Measurements from ENCODE around the gene OSER1. TPM values are rescaled to one million over a fixed set of nuclear protein-coding genes. Genes with fewer than 3 reads are reported as not detected.

The OSER1 gene
- polyA plus RNA-seq, 3 donors = 42.3 to 89.1 (median 45.1) TPM

- Mint-ChIP-seq H3K36me3 (peaks cover 70 to 83% of the 10 kb centered on the region in 2 donors), H3K4me1 (no peaks in the 10 kb centered on the region), H3K27me3 (ENCODE audit: low read depth in 3 of 3) (no peaks in the 10 kb centered on the region), H3K9me3 (no peaks in the 10 kb centered on the region), H3K27ac (no peak overlapping the region), H3K4me3 (no peak overlapping the region)
- Histone ChIP-seq H3K4me1 (ENCODE audit: control insufficient read depth in 1 of 2, insufficient read depth in 2 of 2, low read length in 2 of 2) (no peaks in the 10 kb centered on the region), H3K9me3 (replicated peaks in 1 of 2; ENCODE audit: control insufficient read depth in 1 of 2, insufficient read depth in 1 of 2, low read length in 2 of 2) (no peaks in the 10 kb centered on the region), H3K36me3 (replicated peaks in 1 of 2; ENCODE audit: control insufficient read depth in 1 of 2, insufficient read depth in 2 of 2, low read length in 2 of 2) (peaks cover 69 to 82% of the 10 kb centered on the region in 2 donors), H3K9ac (ENCODE audit: insufficient read depth, low read length, poor library complexity, severe bottlenecking) (no peak overlapping the region), H3K4me2 (replicated peaks; ENCODE audit: extremely low read depth, low read length, poor library complexity, severe bottlenecking) (no peak overlapping the region), H2AFZ (ENCODE audit: insufficient read depth, low read depth, low read length, poor library complexity, severe bottlenecking) (no peak overlapping the region), H3K79me2 (ENCODE audit: insufficient read depth, low read length) (peaks cover 51% of the 10 kb centered on the region), H3K4me3 (replicated peaks in 1 of 3; ENCODE audit: low read depth in 2 of 3, low read length in 3 of 3) (no peak overlapping the region), H4K20me1 (ENCODE audit: insufficient read depth, low read length) (peaks cover 87% of the 10 kb centered on the region), H3K27ac (ENCODE audit: low read depth in 1 of 2, low read length in 2 of 2) (no peak overlapping the region), H3K27me3 (ENCODE audit: control insufficient read depth in 2 of 2, insufficient read depth in 2 of 2, low read length in 2 of 2) (no peaks in the 10 kb centered on the region)
- TF ChIP-seq, protein P1, sequence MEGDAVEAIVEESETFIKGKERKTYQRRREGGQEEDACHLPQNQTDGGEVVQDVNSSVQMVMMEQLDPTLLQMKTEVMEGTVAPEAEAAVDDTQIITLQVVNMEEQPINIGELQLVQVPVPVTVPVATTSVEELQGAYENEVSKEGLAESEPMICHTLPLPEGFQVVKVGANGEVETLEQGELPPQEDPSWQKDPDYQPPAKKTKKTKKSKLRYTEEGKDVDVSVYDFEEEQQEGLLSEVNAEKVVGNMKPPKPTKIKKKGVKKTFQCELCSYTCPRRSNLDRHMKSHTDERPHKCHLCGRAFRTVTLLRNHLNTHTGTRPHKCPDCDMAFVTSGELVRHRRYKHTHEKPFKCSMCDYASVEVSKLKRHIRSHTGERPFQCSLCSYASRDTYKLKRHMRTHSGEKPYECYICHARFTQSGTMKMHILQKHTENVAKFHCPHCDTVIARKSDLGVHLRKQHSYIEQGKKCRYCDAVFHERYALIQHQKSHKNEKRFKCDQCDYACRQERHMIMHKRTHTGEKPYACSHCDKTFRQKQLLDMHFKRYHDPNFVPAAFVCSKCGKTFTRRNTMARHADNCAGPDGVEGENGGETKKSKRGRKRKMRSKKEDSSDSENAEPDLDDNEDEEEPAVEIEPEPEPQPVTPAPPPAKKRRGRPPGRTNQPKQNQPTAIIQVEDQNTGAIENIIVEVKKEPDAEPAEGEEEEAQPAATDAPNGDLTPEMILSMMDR (IDR thresholded peaks at IDR 0.05) = no peak
- 100% methylated on average over 3 of the region's 4 CpGs for WGBS (ENCODE audit: insufficient coverage)
- no peak for DNase-seq
- intact Hi-C loops (cut with micrococcal nuclease) = loop anchor here in 1 of 2 donors (10.0 kb wide), 1 partner anchor 744 kb away; the partner anchor contains the start of gene SRSF6
Observed at GRCh38 chr20:44198872-44199271, 11.7 kb downstream of the OSER1 start.

GRCh38 chr20:44196271-44196670, 14.3 kb downstream of the OSER1 start:
- Histone ChIP-seq H2AFZ (ENCODE audit: insufficient read depth, low read depth, low read length, poor library complexity, severe bottlenecking) (no peak overlapping the region), H3K36me3 (replicated peaks in 1 of 2; ENCODE audit: control insufficient read depth in 1 of 2, insufficient read depth in 2 of 2, low read length in 2 of 2) (peaks cover 52 to 56% of the 10 kb centered on the region in 2 donors), H4K20me1 (ENCODE audit: insufficient read depth, low read length) (peaks cover 61% of the 10 kb centered on the region), H3K27ac (ENCODE audit: low read depth in 1 of 2, low read length in 2 of 2) (no peak overlapping the region), H3K9me3 (replicated peaks in 1 of 2; ENCODE audit: control insufficient read depth in 1 of 2, insufficient read depth in 1 of 2, low read length in 2 of 2) (no peaks in the 10 kb centered on the region), H3K9ac (ENCODE audit: insufficient read depth, low read length, poor library complexity, severe bottlenecking) (no peak overlapping the region), H3K4me2 (replicated peaks; ENCODE audit: extremely low read depth, low read length, poor library complexity, severe bottlenecking) (no peak overlapping the region), H3K79me2 (ENCODE audit: insufficient read depth, low read length) (peaks cover 25% of the 10 kb centered on the region), H3K27me3 (ENCODE audit: control insufficient read depth in 2 of 2, insufficient read depth in 2 of 2, low read length in 2 of 2) (no peaks in the 10 kb centered on the region), H3K4me3 (replicated peaks in 1 of 3; ENCODE audit: low read depth in 2 of 3, low read length in 3 of 3) (no peak overlapping the region), H3K4me1 (ENCODE audit: control insufficient read depth in 1 of 2, insufficient read depth in 2 of 2, low read length in 2 of 2) (no peaks in the 10 kb centered on the region)
- no peak for DNase-seq
- Mint-ChIP-seq H3K27me3 (ENCODE audit: low read depth in 3 of 3) (peaks cover 1 to 6% (median 3%) of the 10 kb centered on the region in 3 donors), H3K27ac (peak overlapping the region in 1 of 7 donors; percentile 26), H3K4me1 (no peaks in the 10 kb centered on the region), H3K4me3 (no peak overlapping the region), H3K36me3 (peaks cover 52 to 57% of the 10 kb centered on the region in 2 donors), H3K9me3 (peaks cover 0 to 2% (median 0%) of the 10 kb centered on the region in 7 donors)
- intact Hi-C loops (cut with micrococcal nuclease) = loop anchor here in 1 of 2 donors (10.0 kb wide), 1 partner anchor 741 kb away; the partner anchor contains the start of gene SRSF6
- TF ChIP-seq, protein P1 (IDR thresholded peaks at IDR 0.05) = no peak
- WGBS (ENCODE audit: insufficient coverage) = 91% methylated on average over 1 of the region's 3 CpGs
